Embryonic facial prominence (tissue), 1 donor: ENCODE data around the gene NHSL1.

Source experiments
- DNase-seq: peaks from one replicate; pipeline ENCODE4 v3.0.0-alpha.2; 2016; ENCODE audit errors: extremely low spot score

Gene NHSL1

GRCh38 chr6:138499303-138500018 is at the start of gene NHSL1:
Gene NHSL1, minus strand, starts transcription at chr6:138499494. Its CDS starts 204 bp downstream, at chr6:138499290.
- no peak for DNase-seq

- DNase-seq, result no peak
These were observed 47.5 kb upstream of the NHSL1 start for GRCh38 chr6:138546733-138547185.

GRCh38 chr6:138545621-138545980 is 46.3 kb upstream of the NHSL1 start:
- DNase-seq, result no peak

GRCh38 chr6:138544501-138544900 is 45.2 kb upstream of the NHSL1 start:
- DNase-seq, result no peak

- no peak for DNase-seq
These were observed 44.4 kb upstream of the NHSL1 start for GRCh38 chr6:138543657-138544056.

- DNase-seq, result no peak
These were observed 42.7 kb upstream of the NHSL1 start for GRCh38 chr6:138541823-138542481.

GRCh38 chr6:138540468-138540867 is 41.2 kb upstream of the NHSL1 start:
- peak; percentile 58 for DNase-seq

GRCh38 chr6:138539876-138540275 is 40.6 kb upstream of the NHSL1 start:
- DNase-seq, result no peak

- no peak for DNase-seq
These were observed 39.2 kb upstream of the NHSL1 start for GRCh38 chr6:138538390-138539031.

- DNase-seq, result peak; percentile 65
These were observed 37.8 kb upstream of the NHSL1 start for GRCh38 chr6:138537106-138537505.

GRCh38 chr6:138535728-138536455 is 36.6 kb upstream of the NHSL1 start:
- no peak for DNase-seq

- DNase-seq, result no peak
These were observed 34.4 kb upstream of the NHSL1 start for GRCh38 chr6:138533667-138534066.

GRCh38 chr6:138531387-138531786 is 32.1 kb upstream of the NHSL1 start:
- DNase-seq, result no peak

- no peak for DNase-seq
These were observed 30.2 kb upstream of the NHSL1 start for GRCh38 chr6:138529478-138529877.

GRCh38 chr6:138528956-138529355 is 29.7 kb upstream of the NHSL1 start:
- no peak for DNase-seq

- no peak for DNase-seq
These were observed 28.8 kb upstream of the NHSL1 start for GRCh38 chr6:138528137-138528536.

- DNase-seq, result no peak
These were observed 28.3 kb upstream of the NHSL1 start for GRCh38 chr6:138527411-138528088.

GRCh38 chr6:138526822-138527235 is 27.5 kb upstream of the NHSL1 start:
- DNase-seq, result no peak

- DNase-seq, result no peak
These were observed 26.1 kb upstream of the NHSL1 start for GRCh38 chr6:138525355-138525754.

- DNase-seq, result no peak
These were observed 25.2 kb upstream of the NHSL1 start for GRCh38 chr6:138524526-138524925.

GRCh38 chr6:138523347-138524210 is 24.3 kb upstream of the NHSL1 start:
- no peak for DNase-seq
